ENCODE results near the gene CPNE7.

- no peak for TF ChIP-seq GATA2 (IDR thresholded peaks at IDR 0.05; ENCODE audit: low read depth, low read length)
- no peak for TF ChIP-seq GATA3 (IDR thresholded peaks at IDR 0.05; ENCODE audit: low read depth, low read length)
These were observed 46.5 kb upstream of the CPNE7 start for GRCh38 chr16:89529097-89529496.
